ENCODE measurements around the gene HINT3. TPM values are rescaled to one million over a fixed set of nuclear protein-coding genes. Genes with fewer than 3 reads are reported as not detected.

HINT3 gene
- total and polyA plus RNA-seq, 4 donors = 5.6 to 17.4 (median 10.6) TPM

GRCh38 chr6:125918681-125919566, 37.6 kb upstream of the HINT3 start (continued):
- TF ChIP-seq REST (IDR thresholded peaks at IDR 0.05) = peak; percentile 84
- peak; percentile 46 to 53 for TF ChIP-seq RAD21 (IDR thresholded peaks at IDR 0.05)
- peak; percentile 68 to 82 for TF ChIP-seq HNF4A (conservative IDR thresholded peaks at IDR 0.05)

GRCh38 chr6:125919618-125920017, 37.0 kb upstream of the HINT3 start:
- WGBS = 75% methylated on average over 3 of the region's 3 CpGs
- Histone ChIP-seq H3K27ac (ENCODE audit: low read depth in 1 of 2, low read length in 2 of 2) (peak overlapping the region; percentile 90 to 97), H3K9me3 (ENCODE audit: control insufficient read depth in 4 of 4, low read length in 3 of 4) (no peaks in the 10 kb centered on the region), H3K36me3 (ENCODE audit: control insufficient read depth in 4 of 4, insufficient read depth in 3 of 4, low read depth in 1 of 4, low read length in 3 of 4) (peaks cover 4 to 64% (median 37%) of the 10 kb centered on the region in 4 donors), H3K4me1 (ENCODE audit: control insufficient read depth in 4 of 4, insufficient read depth in 4 of 4, low read length in 3 of 4) (peaks cover 2 to 24% (median 9%) of the 10 kb centered on the region in 4 donors), H3K9ac (ENCODE audit: low read depth in 1 of 2, low read length in 2 of 2) (peak overlapping the region; percentile 90 to 98), H3K27me3 (ENCODE audit: control insufficient read depth in 4 of 4, insufficient read depth in 4 of 4, low read length in 3 of 4) (no peaks in the 10 kb centered on the region), H3K4me3 (ENCODE audit: low read depth in 1 of 3, low read length in 3 of 3) (peak overlapping the region; percentile 61 to 73 (median 68))
- DNase-seq (ENCODE audit: low spot score) = no peak
- TF ChIP-seq FOXA1 (IDR thresholded peaks at IDR 0.05) (no peak), ATF3 (IDR thresholded peaks at IDR 0.05) (no peak), GABPA (IDR thresholded peaks at IDR 0.05 in 1 of 2, conservative IDR thresholded peaks at IDR 0.05 in 1 of 2) (no peak), REST (IDR thresholded peaks at IDR 0.05) (no peak), RXRA (IDR thresholded peaks at IDR 0.05) (no peak), RAD21 (IDR thresholded peaks at IDR 0.05) (no peak), FOXA2 (IDR thresholded peaks at IDR 0.05) (no peak)

GRCh38 chr6:125922322-125922860, 34.2 kb upstream of the HINT3 start:
- peak overlapping the region in 1 of 2 donors; percentile 15 for H3K27ac ChIP-seq (ENCODE audit: low read depth in 1 of 2, low read length in 2 of 2)
- no peaks in the 10 kb centered on the region for H3K27me3 ChIP-seq (ENCODE audit: control insufficient read depth in 4 of 4, insufficient read depth in 4 of 4, low read length in 3 of 4)
- peaks cover 7 to 24% (median 9%) of the 10 kb centered on the region in 4 donors for H3K4me1 ChIP-seq (ENCODE audit: control insufficient read depth in 4 of 4, insufficient read depth in 4 of 4, low read length in 3 of 4)
- H3K36me3 ChIP-seq (ENCODE audit: control insufficient read depth in 4 of 4, insufficient read depth in 3 of 4, low read depth in 1 of 4, low read length in 3 of 4) = peaks cover 3 to 56% (median 30%) of the 10 kb centered on the region in 4 donors
- H3K4me3 ChIP-seq (ENCODE audit: low read depth in 1 of 3, low read length in 3 of 3) = no peak overlapping the region
- no peak for DNase-seq (ENCODE audit: low spot score)
- no peaks in the 10 kb centered on the region for H3K9me3 ChIP-seq (ENCODE audit: control insufficient read depth in 4 of 4, low read length in 3 of 4)
- no peak overlapping the region for H3K9ac ChIP-seq (ENCODE audit: low read depth in 1 of 2, low read length in 2 of 2)
- WGBS = 77% methylated on average over 8 of the region's 8 CpGs
- TF ChIP-seq MAX (IDR thresholded peaks at IDR 0.05) = no peak
- no peak for TF ChIP-seq RAD21 (IDR thresholded peaks at IDR 0.05)
- no peak for TF ChIP-seq ZBTB33 (IDR thresholded peaks at IDR 0.05)
- TF ChIP-seq TAF1 (conservative IDR thresholded peaks at IDR 0.05) = no peak
- TF ChIP-seq FOXA2 (IDR thresholded peaks at IDR 0.05) = no peak
